ENCODE results near the gene SYNE2. TPM values are rescaled to one million over a fixed set of nuclear protein-coding genes. Genes with fewer than 3 reads are reported as not detected.

The SYNE2 gene
- total and polyA plus RNA-seq, 2 of the 8 experiments (the other 6 are each of a cell fraction or from before 2014, with no cell fraction given): 32.6 to 46.1 TPM

DNA sequence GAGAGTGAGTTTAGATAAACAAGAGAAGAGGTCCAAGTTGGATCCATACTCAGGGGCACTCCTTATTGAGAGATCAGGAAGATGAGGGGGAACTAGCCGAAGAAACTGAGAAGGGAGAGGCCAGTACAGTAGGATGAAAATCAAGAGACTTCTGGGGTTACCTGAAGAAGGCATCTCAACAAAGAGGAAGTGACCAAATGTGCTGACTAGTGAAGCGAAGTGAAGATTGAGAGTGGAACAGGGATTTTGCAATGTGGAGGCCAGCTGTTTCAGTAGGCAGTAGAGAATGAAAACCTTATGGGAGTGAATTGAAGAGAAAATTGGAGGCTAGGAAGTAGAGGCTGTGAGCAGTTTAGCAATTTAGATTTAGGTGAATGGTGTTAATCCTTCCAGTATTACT is 153.0 kb downstream of the SYNE2 start:
- no peak for FAIRE-seq
- TF ChIP-seq JUND (IDR thresholded peaks at IDR 0.05; ENCODE audit: low read length): no peak
- TF ChIP-seq SIN3A (conservative IDR thresholded peaks at IDR 0.05 in 1 of 2, IDR thresholded peaks at IDR 0.05 in 1 of 2; ENCODE audit: low read depth in 1 of 2, low read length in 2 of 2): no peak
- no peak for TF ChIP-seq SP4 (IDR thresholded peaks at IDR 0.05; ENCODE audit: low read length)
- no peak for TF ChIP-seq SRF (IDR thresholded peaks at IDR 0.05; ENCODE audit: low read depth, low read length)
- no peak for TF ChIP-seq RAD21 (IDR thresholded peaks at IDR 0.05 in 1 of 2, conservative IDR thresholded peaks at IDR 0.05 in 1 of 2; ENCODE audit: low read depth in 2 of 2, low read length in 2 of 2)
- TF ChIP-seq EZH2 (IDR thresholded peaks at IDR 0.05; ENCODE audit: low read depth, low read length, severe bottlenecking): no peak
- no peak for TF ChIP-seq BCL11A (IDR thresholded peaks at IDR 0.05; ENCODE audit: low read depth in 2 of 2, low read length in 2 of 2)
- TF ChIP-seq, protein P1, sequence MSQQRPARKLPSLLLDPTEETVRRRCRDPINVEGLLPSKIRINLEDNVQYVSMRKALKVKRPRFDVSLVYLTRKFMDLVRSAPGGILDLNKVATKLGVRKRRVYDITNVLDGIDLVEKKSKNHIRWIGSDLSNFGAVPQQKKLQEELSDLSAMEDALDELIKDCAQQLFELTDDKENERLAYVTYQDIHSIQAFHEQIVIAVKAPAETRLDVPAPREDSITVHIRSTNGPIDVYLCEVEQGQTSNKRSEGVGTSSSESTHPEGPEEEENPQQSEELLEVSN (IDR thresholded peaks at IDR 0.05): no peak
- TF ChIP-seq YY1 (IDR thresholded peaks at IDR 0.05; ENCODE audit: low read depth, low read length): no peak
- TF ChIP-seq CBX5 (IDR thresholded peaks at IDR 0.05; ENCODE audit: low read depth, low read length): no peak
- TF ChIP-seq SP1 (IDR thresholded peaks at IDR 0.05; ENCODE audit: low read depth, low read length): no peak
- TF ChIP-seq GTF2F1 (IDR thresholded peaks at IDR 0.05; ENCODE audit: borderline replicate concordance, low read depth, low read length): no peak
- no peak for TF ChIP-seq FOSL1 (IDR thresholded peaks at IDR 0.05; ENCODE audit: insufficient read depth, low read depth, low read length)
- no peak for TF ChIP-seq CEBPB (IDR thresholded peaks at IDR 0.05; ENCODE audit: low read depth, low read length)

More for the DNA sequence above, 153.0 kb downstream of the SYNE2 start:
- no peak overlapping the region for H2AK5ac ChIP-seq (ENCODE audit: low read depth, low read length)
- no peak overlapping the region for H2BK5ac ChIP-seq (ENCODE audit: low read depth, low read length)
- no peak overlapping the region for H3K4ac ChIP-seq (replicated peaks; ENCODE audit: insufficient read length, low read depth, low read length)
- H2BK15ac ChIP-seq (ENCODE audit: low read length): no peak overlapping the region
- no peak overlapping the region for H2AFZ ChIP-seq (ENCODE audit: low read length)
- H2BK12ac ChIP-seq (ENCODE audit: low read depth, low read length): no peak overlapping the region
- H4K91ac ChIP-seq (replicated peaks; ENCODE audit: insufficient read length, low read length): no peak overlapping the region
- H3K9me3 ChIP-seq (ENCODE audit: insufficient read depth in 2 of 2, low read depth in 1 of 2, low read length in 1 of 2): no peaks in the 10 kb centered on the region
- H3K27ac ChIP-seq (ENCODE audit: low read depth, low read length): no peak overlapping the region
- no peaks in the 10 kb centered on the region for H3K27me3 ChIP-seq (replicated peaks in 1 of 4; ENCODE audit: control insufficient read depth in 3 of 4, extremely low read depth in 1 of 4, insufficient read depth in 3 of 4, low read length in 3 of 4)
- WGBS, 2 experiments (ENCODE audit: extremely low coverage in 1 of 2, insufficient coverage in 1 of 2, insufficient read length in 1 of 2, insufficient replicate concordance in 2 of 2, low coverage in 1 of 2, low lambda C conversion rate in 2 of 2, missing lambda C conversion rate in 1 of 2): 90% methylated on average over 2 of the region's 2 CpGs; no CpG with 5 or more reads in 1 of the 2 experiments
- H3K4me1 ChIP-seq (replicated peaks in 1 of 4; ENCODE audit: control insufficient read depth in 3 of 4, insufficient read depth in 4 of 4, low read length in 3 of 4): no peaks in the 10 kb centered on the region
- H3K4me3 ChIP-seq (ENCODE audit: extremely low read depth in 1 of 4, insufficient read depth in 2 of 4, low read depth in 3 of 4, low read length in 4 of 4): no peak overlapping the region
- H3K14ac ChIP-seq (ENCODE audit: insufficient read length): no peak overlapping the region
- peaks cover 0 to 13% (median 2%) of the 10 kb centered on the region in 4 experiments; a peak in 2 of 8 replicates for H3K36me3 ChIP-seq (ENCODE audit: control insufficient read depth in 2 of 4, insufficient read depth in 4 of 4, low read length in 3 of 4)
- no peak overlapping the region for H3K56ac ChIP-seq (replicated peaks; ENCODE audit: insufficient read length, low read depth, low read length)
- H3K9ac ChIP-seq (replicated peaks in 1 of 4; ENCODE audit: extremely low read depth in 1 of 4, low read depth in 3 of 4, low read length in 3 of 4): no peak overlapping the region
- H3K79me1 ChIP-seq (ENCODE audit: low read depth, low read length): no peaks in the 10 kb centered on the region
- no peaks in the 10 kb centered on the region for H3K79me2 ChIP-seq (ENCODE audit: control insufficient read depth in 1 of 2, insufficient read depth in 2 of 2, low read length in 2 of 2)
- no peak overlapping the region for H2BK120ac ChIP-seq (replicated peaks; ENCODE audit: low read depth, low read length)
- no peak overlapping the region for H4K5ac ChIP-seq (ENCODE audit: insufficient read length, low read depth, low read length)
- no peak overlapping the region for H2BK20ac ChIP-seq (ENCODE audit: low read length)
- no peak overlapping the region for H3K4me2 ChIP-seq (ENCODE audit: insufficient read depth in 1 of 2, low read depth in 2 of 2, low read length in 2 of 2)
- H3K23me2 ChIP-seq (ENCODE audit: low read depth, low read length): no peaks in the 10 kb centered on the region
- no peak overlapping the region for H4K8ac ChIP-seq (ENCODE audit: extremely low read depth, insufficient read depth, low read length)
- no peak for DNase-seq (ENCODE audit: low read depth in 1 of 2, low spot score in 2 of 2)
- ChIA-PET POLR2A (ENCODE audit: partially characterized antibody) (no interaction called here), CTCF (ENCODE audit: partially characterized antibody) (interaction anchor here (0.6 to 1.1 kb wide), 2 partner anchors 17 to 328 kb away, joined by 3 read pairs; no protein-coding TSS in a partner anchor)
- no peak overlapping the region for H3K18ac ChIP-seq (ENCODE audit: extremely low read depth, low read length)
- no peaks in the 10 kb centered on the region for H4K20me1 ChIP-seq (replicated peaks in 1 of 2; ENCODE audit: control insufficient read depth in 1 of 2, insufficient read depth in 2 of 2, low read length in 2 of 2)
- H3K23ac ChIP-seq (ENCODE audit: insufficient read length): no peak overlapping the region

Measured in H1 (cell line).